GM18858 (cell line): ENCODE measurements around the gene PVRIG.
"Not testable (repeated sequence)": the region's sequence is repeated elsewhere in the genome, so short reads cannot be mapped to it uniquely, and the experiment has no call there.

Experiments used
- ATAC-seq: cut with Tn5 transposase; IDR thresholded peaks from one replicate; pipeline ENCODE4 v1.9.1; 2021; ENCODE audit not compliant: unreplicated experiment

PVRIG gene

DNA sequence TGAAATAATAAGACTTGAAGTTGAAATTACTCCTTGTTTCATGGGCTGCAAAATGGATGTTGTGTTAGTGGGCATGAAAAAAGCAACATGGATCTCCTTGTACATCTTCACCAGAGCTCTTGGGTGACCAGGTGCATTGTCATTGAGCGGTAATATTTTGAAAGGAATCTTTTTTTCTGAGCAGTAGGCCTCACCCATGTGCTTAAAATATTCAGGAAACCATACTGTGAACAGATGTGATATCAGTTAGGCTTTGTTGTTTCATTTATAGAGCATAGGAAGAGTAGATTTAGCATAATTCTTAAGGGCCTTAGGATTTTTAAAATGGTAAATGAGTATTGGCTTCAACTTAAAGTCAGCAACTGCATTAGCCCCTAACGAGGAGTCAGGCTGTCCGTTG lies 26.8 kb upstream of the PVRIG start:
- no peak for ATAC-seq

DNA sequence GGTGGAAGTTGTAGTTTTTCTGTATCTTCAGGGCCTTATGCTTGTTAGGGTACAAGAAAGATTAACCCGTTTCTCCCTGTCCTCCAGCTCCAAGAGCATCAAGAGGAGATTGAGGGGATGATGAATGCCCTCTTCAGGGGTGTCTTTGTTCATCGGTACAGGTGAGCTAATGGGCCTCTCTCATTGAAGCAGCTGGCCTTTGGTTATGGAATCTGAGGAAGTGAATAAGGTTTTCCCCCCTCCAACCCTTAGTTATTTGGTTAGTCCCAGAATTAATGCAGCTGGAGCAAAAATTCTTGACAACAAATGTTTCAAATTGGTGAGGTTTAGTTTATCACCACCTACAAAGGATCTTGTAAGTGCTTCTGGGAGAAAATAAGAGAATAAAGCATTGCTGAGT lies 24.5 kb upstream of the PVRIG start:
- no peak for ATAC-seq

DNA sequence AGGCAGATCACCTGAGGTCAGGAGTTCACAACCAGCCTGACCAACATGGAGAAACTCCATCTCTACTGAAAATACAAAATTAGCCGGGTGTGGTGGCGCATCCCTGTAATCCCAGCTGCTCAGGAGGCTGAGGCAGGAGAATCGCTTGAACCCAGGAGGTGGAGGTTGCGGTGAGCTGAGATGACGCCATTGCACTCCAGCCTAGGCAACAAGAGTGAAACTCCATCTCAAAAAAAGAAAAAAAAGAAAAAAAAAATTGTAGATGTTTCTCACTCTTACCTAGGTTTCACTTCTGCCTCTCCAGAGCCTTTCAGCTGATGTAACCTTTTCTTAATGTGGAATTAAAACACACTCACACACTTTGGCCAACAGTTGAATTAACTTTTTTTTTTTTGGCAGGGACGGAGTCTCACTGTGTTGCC lies 23.8 kb upstream of the PVRIG start:
- ATAC-seq = not testable (repeated sequence)

DNA sequence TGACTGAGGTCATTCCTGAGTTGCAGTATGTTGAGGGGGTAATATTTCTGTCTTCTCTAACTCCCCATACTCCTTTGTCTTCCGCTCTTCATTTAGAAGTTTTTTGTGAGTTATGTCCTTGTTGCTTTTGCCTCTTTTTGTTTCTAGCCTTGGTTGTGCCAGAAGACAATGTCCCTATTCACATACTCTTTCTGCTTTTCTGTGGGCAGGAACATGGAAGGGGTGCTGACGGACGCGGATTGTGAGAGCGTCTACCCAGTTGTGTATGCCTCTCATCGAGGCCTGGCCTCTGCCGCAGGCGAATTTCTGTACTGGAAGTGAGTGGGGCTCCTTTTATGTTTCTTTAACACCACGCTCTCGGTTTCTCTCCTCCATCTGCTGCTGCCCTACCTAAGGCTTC lies 21.5 kb upstream of the PVRIG start:
- ATAC-seq = no peak

DNA sequence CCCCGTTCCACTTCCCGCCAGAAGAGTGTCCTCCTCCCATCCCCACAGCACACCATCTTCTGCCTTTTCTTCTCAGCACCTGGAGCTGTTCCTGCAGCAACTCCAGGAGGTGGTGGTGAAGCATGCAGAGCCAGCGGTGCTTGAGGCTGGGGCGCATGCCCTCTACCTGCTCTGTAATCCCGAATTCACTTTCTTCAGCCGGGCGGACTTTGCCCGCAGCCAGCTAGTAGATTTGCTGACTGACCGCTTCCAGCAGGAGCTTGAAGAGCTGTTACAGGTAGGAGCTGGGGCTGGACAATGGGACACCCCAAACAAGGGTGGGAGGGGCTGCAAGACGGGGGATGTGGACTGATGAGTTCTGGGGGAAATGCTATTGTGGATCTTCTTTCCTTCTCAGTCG lies 19.1 kb upstream of the PVRIG start:
- ATAC-seq = no peak

DNA sequence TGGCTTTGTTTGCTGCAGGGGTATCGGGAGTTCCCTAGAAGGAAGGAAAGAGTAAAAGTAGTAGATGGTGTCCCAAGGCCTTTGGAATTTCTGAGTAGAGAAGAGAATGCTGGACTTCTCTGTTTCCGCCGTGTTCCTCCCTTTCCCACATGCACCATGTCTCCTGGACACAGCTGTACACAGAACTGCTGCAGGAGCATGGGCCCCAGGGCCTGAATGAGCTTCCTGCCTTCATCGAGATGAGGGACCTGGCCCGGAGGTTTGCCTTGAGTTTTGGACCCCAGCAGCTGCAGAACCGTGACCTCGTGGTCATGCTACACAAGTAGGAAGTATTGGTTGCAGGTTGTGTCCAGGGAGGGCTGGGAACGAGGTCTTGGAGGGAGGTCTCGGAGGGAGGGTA lies 15.3 kb upstream of the PVRIG start:
- ATAC-seq = no peak

DNA sequence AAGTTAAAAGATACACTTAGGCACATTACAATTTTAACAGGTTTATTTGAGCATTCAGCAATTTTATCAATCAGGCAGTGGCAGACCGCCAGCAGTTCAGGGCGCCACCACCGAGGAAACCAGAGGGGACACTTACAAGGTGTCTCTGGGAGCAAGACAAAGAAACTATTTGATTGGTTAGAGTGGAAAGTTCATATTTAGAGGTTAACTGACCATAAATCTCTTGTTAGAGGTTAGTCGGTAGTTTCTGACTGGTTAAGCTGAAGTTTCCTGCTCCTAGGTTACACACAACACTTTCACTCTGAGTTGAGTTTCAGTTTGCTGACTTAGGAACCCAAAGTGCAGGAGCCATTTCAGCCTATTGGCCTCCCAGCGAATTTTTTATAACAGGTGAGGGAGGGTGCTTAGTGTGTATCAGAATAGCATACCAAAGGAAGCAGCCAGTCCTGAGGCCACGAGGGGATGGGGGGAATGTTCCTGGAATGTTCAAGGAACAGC lies 10.8 kb upstream of the PVRIG start:
- no peak for ATAC-seq

DNA sequence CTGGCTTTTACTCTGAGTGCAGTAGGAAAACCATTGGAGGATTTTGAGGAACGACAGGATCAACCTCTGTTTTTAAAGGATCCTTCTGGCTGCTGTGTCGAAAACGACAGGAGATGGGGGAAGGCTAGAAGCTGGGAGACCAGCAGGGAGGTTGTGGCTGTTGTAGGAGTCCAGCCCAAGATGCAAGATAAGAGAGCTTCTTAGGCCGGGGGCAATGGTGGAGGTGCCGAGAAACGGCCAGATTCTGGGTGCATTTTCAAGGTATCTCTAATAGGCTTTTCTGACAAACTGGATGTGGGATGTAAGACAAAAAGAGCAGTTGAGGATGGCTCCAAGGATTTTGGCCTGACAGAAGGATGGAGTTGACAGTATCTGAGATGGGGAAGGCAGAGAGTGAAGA lies 10.3 kb upstream of the PVRIG start:
- no peak for ATAC-seq

DNA sequence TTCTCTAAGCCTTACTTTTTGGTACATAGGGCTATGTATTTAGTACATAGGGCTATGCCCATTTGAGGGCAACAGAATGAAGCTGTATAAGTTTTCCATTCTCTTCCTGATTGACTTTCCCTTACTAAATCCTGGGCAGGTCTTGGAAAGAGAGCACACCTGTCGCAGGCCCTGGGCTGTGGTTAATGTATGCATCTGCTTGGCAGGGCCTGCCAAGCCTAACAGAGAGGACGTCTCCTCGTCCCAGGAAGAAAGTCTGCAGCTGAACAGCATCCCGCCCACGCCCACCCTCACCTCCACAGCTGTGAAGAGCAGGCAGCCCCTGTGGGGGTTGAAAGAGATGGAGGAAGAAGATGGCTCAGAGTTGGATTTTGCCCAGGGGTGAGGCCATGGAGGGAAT lies 8.9 kb upstream of the PVRIG start:
- ATAC-seq = no peak

DNA sequence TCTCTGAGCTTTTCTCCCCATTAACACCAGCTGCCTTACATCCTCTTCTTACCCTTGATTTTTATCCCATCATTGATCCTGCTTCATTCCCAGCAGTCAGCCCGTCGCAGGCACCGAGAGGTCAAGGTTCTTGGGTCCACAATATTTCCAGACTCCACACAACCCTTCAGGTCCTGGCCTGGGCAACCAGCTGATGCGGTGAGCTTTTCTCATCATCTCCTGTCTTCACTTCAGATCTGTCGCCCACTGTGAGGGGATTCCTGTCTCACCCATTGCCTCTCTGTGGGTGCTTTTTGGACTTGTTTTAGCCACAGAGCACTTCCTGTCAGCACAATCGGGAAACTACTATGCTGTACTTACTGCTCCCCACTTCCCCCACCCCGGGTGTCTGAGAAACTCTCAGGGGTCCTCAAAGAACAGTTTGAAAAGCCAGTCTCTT lies 8.4 kb upstream of the PVRIG start:
- ATAC-seq = no peak

DNA sequence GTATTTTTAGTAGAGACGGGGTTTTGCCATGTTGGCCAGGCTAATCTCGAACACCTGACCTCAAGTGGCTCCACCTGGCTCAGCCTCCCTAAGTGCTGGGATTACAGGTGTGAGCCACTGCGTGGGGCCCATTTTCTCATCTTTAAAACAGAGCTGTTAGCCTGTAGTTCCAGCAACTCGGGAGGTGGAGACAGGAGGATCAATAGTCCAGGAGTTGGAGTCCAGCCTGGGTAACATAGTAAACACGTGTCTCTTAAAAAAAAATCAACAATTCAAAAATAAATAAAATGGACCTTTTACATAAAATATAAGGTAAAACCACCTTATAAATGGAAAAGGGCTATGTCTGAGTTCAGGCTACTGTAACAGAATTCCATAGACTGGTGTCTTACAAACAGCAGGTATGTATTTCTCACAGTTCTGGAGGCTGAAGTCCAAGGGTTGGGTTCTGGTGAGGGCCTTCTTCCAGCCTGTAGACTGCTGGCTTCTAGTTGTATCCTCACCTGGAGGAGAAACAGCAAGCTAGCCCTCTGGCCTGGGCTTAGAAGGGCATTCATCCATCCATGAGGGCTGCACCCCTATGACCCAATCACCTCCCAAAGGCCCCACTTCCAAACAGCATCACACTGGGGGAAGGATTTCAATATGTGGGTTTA lies 7.0 kb upstream of the PVRIG start:
- no peak for ATAC-seq

DNA sequence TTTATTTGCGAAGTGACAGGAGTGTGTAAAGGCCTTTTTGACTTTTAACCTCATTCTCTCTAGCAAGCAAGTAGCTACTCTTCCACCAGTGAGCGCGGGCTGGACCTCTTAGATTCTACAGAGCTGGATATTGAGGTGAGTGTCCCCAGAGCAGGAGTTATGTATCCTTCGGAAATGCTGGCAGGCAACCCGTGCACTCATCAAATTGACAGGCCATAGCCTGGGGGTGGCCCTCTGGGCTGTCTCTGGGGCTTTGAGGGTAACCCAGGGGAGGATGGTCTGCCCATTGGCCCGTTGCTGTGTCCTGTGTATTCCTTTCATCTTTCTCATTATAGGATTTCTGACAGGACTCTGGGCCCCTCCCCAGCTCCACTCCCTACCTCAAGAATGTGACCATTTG lies 6.1 kb upstream of the PVRIG start:
- ATAC-seq = no peak

DNA sequence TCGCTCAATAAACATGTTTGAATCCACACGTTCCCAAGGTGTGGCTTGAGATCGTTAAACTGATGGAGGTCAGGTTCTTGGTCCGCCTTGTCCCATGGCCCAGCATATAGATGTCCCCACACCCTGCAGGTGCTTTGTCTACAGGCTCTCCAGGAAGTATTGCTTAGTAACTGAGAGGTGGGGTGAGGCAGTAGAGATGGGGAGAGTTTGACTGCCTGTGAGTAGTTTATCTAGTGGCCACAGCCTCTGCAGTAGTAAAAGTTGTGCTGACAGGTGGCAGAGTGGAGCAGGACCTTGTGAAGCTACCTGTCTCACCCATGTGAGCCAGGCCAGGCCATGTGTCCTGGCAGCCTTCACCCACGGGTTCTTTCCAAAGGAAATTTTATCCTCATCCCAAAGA lies 5.4 kb upstream of the PVRIG start:
- ATAC-seq = not testable (repeated sequence)

DNA sequence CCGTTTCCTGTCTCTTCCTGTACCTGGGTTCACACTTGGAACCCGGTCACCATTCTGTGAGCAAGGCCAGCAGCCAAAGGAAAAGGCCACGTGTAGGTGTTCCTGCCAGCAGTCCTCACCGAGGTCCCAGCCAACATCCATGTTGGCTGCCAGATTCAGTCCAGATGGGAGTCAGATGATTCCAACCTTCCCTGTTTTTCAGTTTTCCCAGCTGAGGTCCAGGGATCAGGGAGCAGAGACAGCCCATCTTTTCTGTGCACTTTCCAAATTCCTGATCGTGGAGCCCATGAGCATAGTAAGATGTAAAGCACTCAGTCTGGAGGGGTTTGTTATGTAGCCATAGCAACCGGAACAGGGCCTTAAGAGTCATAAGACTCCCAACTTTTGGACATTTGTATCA lies 3.9 kb upstream of the PVRIG start:
- no peak for ATAC-seq

DNA sequence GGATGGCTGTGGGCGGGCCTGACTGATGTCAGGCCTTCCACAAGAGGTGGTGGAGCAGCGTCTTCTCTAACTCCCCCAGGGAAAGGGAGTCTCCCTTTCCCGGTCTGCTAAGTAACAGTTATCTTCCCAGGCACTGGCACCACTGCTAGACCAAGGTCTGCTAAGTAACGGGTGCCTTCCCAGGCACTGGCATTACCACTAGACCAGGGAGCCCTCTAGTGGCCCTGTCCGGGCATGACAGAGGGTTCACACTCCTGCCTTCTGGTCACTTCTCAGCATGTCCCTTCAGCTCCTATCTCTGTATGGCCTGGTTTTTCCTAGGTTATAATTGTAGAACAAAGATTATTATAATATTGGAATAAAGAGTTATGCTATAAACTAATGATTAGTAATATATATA lies 1.8 kb upstream of the PVRIG start:
- ATAC-seq = not testable (repeated sequence)

DNA sequence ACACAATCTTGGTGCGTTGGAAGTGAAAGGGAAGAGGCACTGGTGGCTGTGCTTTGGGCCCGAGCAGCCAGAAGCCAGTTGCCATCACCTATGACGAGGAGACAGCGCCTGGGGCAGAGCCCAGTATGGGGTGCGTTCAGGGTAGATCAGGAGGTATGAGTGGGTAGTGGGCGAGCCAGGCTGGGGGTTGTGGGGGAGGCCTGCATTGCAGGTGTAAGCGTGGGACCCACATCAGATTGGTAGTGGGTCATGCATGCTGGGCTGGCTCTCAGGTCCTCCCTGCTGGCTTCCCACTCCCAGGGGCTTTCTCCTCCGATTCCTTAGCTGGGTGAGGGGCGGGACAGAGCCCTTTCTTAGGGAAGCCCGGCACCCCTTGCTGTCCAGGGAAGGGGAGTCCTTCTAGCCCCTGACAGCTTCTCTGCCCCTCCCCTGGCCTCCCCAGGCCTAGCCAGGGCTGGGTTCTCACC lies 445 bp upstream of the PVRIG start:
- no peak for ATAC-seq

DNA sequence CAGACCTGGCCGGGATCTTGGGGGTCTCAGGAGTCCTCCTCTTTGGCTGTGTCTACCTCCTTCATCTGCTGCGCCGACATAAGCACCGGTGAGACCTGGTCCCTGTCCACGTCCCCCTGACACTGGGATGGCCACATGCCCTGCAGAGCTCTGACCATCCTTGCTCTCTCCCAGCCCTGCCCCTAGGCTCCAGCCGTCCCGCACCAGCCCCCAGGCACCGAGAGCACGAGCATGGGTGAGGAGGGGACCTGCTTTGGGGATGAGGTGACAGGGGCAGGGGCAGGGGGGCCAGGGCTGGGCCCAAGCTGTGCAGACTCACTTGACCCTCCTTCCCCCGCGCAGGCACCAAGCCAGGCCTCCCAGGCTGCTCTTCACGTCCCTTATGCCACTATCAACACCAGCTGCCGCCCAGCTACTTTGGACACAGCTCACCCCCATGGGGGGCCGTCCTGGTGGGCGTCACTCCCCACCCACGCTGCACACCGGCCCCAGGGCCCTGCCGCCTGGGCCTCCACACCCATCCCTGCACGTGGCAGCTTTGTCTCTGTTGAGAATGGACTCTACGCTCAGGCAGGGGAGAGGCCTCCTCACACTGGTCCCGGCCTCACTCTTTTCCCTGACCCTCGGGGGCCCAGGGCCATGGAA lies 959 bp downstream of the PVRIG start:
- no peak for ATAC-seq

DNA sequence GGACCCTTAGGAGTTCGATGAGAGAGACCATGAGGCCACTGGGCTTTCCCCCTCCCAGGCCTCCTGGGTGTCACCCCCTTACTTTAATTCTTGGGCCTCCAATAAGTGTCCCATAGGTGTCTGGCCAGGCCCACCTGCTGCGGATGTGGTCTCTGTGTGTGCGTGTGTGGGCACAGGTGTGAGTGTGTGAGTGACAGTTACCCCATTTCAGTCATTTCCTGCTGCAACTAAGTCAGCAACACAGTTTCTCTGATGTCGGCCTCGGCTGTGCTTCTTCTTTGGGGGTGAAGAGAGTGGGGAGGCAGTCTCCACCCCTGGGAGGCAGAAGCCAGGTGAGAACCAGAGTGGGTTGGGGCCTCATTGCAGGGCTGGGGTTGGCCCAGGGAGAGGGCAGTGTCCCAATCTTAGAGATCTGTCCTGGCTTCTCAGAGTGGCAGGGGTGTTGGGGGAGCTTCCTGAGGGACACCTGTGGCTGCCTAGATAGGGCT lies 1.5 kb downstream of the PVRIG start:
- ATAC-seq = peak; percentile 48

DNA sequence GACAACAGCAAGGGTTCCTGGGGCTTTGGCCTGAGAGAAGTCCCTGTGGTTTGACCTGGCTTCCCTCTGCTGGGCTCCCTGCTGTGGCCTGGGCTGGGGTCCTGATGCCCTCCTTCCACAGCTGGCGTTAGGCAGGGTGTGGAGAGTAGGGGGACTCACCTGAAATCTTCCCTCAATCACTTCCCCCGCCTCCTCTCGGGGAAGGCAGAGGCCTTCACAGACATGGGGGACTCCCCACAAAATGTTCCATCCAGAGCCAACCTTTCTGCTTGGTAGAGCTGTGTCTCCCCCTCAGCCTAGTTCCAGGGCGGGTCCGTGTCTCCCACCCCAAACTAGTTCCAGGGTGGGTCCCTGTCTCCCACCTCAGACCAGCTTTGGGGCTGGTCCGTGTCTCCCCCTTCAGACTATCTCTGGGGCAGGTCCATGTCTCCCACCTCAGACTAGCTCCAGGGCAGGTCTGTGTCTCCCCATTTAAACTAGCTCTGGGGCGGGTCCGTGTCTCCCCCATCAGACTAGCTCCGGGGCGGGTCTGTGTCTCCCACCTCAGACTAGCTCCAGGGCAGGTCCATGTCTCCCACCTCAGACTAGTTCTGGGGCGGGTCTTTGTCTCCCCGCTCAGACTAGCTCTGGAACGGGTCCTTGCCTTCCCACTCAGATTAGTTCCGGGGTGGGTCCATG lies 2.2 kb downstream of the PVRIG start:
- no peak for ATAC-seq

DNA sequence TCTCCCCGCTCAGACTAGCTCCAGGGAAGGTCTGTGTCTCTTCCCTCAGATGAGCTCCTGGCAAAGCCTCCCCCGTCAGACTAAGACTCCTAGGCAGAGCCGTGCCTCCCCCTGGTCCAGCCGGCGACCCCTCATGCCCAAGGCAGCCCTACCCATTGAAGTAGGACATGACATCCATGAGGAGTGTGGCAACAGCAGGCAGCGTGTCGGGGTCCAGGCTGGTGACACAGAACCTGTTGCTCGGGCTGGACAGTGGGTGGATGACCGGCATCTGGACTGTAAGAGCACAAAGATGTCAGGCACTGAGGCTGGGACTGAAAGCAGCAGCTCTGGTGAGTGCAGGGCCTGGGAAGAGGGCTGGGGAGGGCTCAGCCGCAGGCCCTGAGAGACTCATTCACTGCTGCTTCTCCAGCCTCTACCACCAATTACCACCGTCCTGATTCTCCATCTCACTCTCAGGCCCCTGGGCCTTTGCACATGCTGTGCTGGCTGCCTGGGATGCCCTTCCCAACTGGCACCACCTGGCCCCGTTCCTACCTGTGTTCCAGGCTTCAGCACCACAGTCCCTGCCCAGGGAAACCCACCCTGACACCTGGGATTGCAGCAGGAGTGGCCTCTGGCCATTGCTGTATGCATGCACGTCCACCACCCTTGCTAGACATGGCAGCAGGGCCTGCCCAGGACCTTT lies 2.8 kb downstream of the PVRIG start:
- no peak for ATAC-seq

DNA sequence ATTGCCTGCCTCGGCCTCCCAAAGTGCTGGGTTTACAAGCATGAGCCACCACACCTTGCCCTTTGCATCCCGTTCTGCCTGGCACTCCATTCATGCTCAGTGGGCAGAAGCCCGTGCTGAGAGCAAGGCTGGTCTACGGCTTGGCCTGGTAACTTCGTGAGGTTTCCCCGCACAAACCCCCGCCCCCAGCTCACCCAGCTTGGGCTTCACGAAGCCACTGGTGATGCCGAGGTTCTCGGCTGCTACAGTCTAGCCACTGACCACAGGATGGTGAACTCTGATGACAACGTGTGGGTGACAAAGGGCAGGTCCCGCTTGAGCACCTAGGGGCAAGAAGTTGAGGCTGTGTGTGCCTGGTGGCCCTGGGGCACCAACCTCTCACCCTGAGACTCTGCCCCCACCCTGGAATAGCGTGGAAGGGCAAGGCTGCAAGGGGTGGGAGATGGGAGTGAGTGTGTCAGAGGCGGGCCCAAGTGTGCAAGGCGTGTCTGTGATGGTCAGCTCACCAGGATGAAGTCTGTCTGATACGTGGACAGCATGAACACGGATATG lies 3.7 kb downstream of the PVRIG start:
- not testable (repeated sequence) for ATAC-seq
